ENCODE results near the gene HASPIN.
"Not testable (repeated sequence)": the region's sequence is repeated elsewhere in the genome, so short reads cannot be mapped to it uniquely, and the experiment has no call there.

HASPIN gene

DNA sequence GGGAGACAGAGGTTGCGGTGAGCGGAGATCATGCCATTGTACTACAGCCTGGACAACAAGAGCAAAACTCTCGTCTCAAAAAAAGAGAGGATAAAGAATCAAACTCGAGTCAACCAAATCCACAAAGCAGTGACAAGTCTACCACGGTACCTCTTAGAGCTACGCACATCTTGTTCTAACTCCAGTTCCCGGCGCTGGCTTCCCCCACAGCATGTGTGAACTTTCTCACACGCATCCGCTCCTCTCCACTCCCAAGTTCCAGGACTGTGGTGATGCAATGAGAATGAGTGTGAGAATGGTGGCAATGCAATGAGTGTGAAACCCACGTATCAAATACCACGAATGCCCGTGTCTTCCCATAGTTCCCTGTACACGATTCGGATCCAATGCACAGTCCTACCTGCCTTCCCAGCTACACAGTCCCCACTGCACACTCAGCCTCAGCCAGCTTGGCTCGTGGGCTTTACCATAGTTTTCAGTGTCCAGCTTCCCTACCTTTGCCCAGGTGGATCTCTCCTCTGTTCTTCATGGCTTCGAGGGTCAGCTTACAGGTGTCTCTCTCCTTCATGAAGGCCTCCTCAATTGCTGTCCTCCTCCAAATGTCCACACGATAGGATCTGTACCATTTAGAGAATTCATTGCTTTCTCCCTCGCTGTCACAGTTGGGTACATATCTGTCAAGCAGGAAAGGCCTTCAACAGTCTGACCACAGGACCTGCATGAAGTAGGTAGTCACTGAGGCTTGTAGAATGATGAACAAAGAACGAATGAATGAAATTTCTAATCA, 18.6 kb upstream of the HASPIN start:
- peaks cover 6% of the 10 kb centered on the region for H3K36me3 Mint-ChIP-seq (ENCODE audit: insufficient read depth)
- no peak for ATAC-seq (replicated peaks)
- H3K4me3 Mint-ChIP-seq: no peak overlapping the region
- H3K9me3 Mint-ChIP-seq: no peaks in the 10 kb centered on the region
- DNase-seq: no peak
- no peaks in the 10 kb centered on the region for H3K27me3 Mint-ChIP-seq
- peak overlapping the region in 1 of 2 donors; percentile 67 for H3K27ac Mint-ChIP-seq
- peaks cover 3 to 9% of the 10 kb centered on the region in 2 donors for H3K4me1 Mint-ChIP-seq (ENCODE audit: low read depth in 2 of 2)

DNA sequence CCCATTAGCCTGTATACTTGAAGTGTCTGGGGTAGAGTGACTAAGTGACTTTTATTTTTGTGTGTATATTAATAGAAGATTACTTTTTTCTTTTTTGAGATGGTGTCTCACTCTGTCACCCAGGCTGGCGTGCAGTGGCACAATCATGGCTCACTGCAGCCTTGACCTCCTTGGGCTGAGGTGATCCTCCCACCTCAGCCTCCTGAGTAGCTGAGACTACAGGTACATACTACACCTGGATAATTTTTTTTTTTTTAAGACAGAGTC, 18.1 kb upstream of the HASPIN start:
- not testable (repeated sequence) for H3K9me3 Mint-ChIP-seq; ATAC-seq (replicated peaks); DNase-seq; H3K27ac Mint-ChIP-seq; H3K36me3 Mint-ChIP-seq (ENCODE audit: insufficient read depth); H3K4me1 Mint-ChIP-seq (ENCODE audit: low read depth in 2 of 2); H3K4me3 Mint-ChIP-seq; H3K27me3 Mint-ChIP-seq

DNA sequence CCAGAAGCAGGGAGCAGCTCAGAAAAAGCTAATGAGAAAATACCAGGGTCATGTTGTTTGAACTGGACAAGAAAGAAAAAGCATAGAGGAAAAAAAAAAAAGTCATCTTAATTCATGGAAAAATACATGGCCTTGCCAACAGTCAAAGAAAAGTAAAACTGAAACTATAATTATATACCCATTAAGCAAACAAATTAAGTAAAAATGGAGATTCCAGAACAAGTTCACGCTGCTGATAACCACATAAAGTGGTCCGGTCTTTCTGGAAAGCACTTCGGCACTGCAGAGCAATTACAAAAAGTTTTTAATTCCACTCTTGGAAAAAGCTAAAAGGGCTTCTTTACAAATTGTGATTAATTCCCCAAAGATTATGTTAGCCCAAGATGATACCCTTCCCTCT, 15.3 kb upstream of the HASPIN start:
- Mint-ChIP-seq H3K27ac (no peak overlapping the region), H3K4me1 (ENCODE audit: low read depth in 2 of 2) (peaks cover 24 to 26% of the 10 kb centered on the region in 2 donors)

DNA sequence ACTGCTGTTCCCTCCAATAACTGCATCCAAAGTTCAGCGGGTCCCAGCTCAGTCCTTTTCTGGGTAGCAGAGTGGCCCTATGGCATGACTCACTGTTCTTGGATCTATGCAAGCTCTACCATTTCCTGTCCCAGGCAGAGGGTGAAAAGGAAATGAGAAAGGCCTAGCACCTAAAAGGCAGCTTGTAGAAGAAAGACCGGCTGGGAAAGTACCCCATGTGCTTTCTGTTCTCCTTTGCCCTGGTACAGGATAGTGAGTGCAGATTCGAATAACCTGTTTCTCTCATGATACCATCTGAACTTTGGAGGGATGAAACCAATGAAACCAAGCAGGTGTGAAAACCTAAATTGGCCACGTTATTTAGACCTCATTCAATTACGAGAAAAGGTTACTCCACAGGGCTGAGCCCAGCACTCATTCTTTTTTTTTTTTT, 12.7 kb upstream of the HASPIN start:
- Mint-ChIP-seq H3K9me3 (no peaks in the 10 kb centered on the region), H3K27ac (peak overlapping the region; percentile 62 to 75), H3K4me1 (ENCODE audit: low read depth in 2 of 2) (peaks cover 28 to 29% of the 10 kb centered on the region in 2 donors), H3K36me3 (ENCODE audit: insufficient read depth) (peaks cover 25% of the 10 kb centered on the region), H3K4me3 (peak overlapping the region; percentile 60 to 64), H3K27me3 (no peaks in the 10 kb centered on the region)
- ATAC-seq (replicated peaks) (peak; percentile 94), DNase-seq (peak; percentile 65 to 72 (median 70))

More for the DNA sequence above, 15.3 kb upstream of the HASPIN start:
- no peak for DNase-seq
- Mint-ChIP-seq H3K9me3 (no peaks in the 10 kb centered on the region), H3K4me3 (no peak overlapping the region), H3K27me3 (no peaks in the 10 kb centered on the region), H3K36me3 (ENCODE audit: insufficient read depth) (peaks cover 11% of the 10 kb centered on the region)
- ATAC-seq (replicated peaks): no peak

DNA sequence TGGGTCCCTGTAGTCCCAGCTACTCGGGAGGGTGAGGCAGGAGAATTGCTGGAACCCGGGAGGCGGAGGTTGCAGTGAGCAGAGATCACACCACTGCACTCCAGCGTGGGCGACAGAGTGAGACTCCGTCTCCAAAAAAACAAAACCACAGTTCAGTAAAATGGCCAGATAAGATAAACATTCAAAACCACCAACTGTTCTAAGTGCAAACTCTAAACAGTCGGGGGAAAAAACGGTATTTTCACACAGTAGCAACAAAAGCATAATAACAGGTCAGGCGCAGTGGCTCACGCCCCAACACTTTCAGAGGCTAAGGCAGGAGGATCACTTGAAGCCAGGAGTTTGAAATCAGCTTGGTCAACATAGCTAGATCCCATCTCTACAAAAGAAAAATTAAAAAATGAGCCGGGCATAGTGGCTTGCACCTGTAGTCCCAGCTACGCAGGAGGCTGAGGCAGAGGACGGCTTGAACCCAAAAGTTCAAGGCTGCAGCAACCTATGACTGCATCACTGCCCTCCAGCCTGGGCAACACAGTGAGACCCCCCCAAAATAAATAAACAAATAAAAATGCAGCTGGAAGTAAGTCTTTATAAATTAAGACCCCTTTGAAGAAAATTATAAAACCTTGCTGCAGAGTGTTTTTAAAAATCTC, 10.8 kb upstream of the HASPIN start:
- no peaks in the 10 kb centered on the region for H3K27me3 Mint-ChIP-seq
- peak overlapping the region; percentile 62 to 75 for H3K27ac Mint-ChIP-seq
- peak; percentile 5 for ATAC-seq (replicated peaks)
- H3K9me3 Mint-ChIP-seq: no peaks in the 10 kb centered on the region
- H3K4me1 Mint-ChIP-seq (ENCODE audit: low read depth in 2 of 2): peaks cover 31 to 34% of the 10 kb centered on the region in 2 donors
- peaks cover 38% of the 10 kb centered on the region for H3K36me3 Mint-ChIP-seq (ENCODE audit: insufficient read depth)
- DNase-seq: peak in 1 of 3 experiments; percentile 21
- H3K4me3 Mint-ChIP-seq: peak overlapping the region; percentile 59 to 71

DNA sequence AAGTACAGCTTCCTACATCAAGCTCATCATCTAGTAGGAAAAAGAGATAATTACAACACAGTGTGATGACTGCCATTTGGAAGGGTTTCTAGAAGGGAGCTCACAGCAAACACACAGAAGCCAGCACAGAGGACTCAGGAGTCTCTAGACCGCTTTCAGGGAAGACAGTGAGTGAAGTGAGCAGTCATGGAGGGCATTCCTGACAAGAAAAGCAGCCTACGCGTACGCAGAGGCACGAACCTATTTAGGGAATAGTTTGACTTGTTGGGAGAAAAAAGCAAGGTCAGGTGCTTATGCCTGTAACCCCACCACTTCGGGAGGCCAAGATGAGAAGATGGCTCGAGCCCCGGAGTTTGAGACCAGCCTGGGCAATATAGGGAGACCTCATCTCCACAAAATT, 8.4 kb upstream of the HASPIN start:
- ATAC-seq (replicated peaks) (no peak), DNase-seq (no peak)
- Mint-ChIP-seq H3K9me3 (no peaks in the 10 kb centered on the region), H3K27ac (no peak overlapping the region), H3K36me3 (ENCODE audit: insufficient read depth) (peaks cover 56% of the 10 kb centered on the region), H3K4me3 (peak overlapping the region in 1 of 2 donors; percentile 18), H3K27me3 (no peaks in the 10 kb centered on the region), H3K4me1 (ENCODE audit: low read depth in 2 of 2) (peaks cover 29 to 32% of the 10 kb centered on the region in 2 donors)

DNA sequence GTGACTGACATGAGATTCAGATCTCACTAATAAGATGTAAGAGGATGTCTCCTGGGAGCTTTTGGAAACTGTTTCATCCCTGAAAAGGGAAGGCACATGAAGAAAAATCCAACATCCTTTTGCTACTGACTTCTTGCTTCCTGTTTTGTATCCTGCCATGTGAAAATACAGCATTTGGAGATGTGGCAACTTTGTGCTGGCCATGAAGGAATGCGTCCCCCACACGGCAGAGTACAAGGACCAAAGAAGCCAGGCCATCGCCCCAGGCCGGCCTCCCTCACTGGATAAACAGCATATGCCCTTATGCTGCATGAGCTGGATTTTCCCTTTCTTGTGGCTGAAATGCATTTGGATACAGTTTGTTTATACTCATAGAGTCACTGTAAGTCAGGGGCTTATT, 5.5 kb upstream of the HASPIN start:
- peaks cover 70% of the 10 kb centered on the region for H3K36me3 Mint-ChIP-seq (ENCODE audit: insufficient read depth)
- peaks cover 22 to 33% of the 10 kb centered on the region in 2 donors for H3K4me1 Mint-ChIP-seq (ENCODE audit: low read depth in 2 of 2)
- ATAC-seq (replicated peaks) (no peak), DNase-seq (no peak)
- no peak overlapping the region for H3K27ac Mint-ChIP-seq
- no peaks in the 10 kb centered on the region for H3K9me3 Mint-ChIP-seq
- H3K4me3 Mint-ChIP-seq: no peak overlapping the region
- H3K27me3 Mint-ChIP-seq: no peaks in the 10 kb centered on the region

DNA sequence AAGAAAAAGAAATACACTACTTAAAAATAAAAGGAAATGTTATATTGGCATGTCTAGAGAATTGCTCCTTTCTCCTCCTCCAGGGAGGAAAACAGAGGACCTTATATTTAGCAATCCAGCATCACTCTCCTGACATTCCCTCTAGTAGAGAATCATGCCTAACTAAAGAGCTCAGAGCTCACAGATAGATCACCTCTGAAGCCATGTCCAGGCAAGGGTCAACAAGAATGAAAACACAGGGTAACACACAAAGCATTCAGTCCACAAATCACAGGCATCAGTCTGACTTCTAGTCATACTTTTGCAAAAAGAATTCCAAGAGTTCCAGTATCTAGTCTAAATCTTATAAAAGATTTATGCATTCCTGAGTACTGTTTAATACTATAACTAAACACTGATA, 4.4 kb upstream of the HASPIN start:
- H3K4me3 Mint-ChIP-seq: no peak overlapping the region
- H3K36me3 Mint-ChIP-seq (ENCODE audit: insufficient read depth): peaks cover 73% of the 10 kb centered on the region
- H3K27ac Mint-ChIP-seq: no peak overlapping the region
- H3K27me3 Mint-ChIP-seq: no peaks in the 10 kb centered on the region
- DNase-seq (no peak), ATAC-seq (replicated peaks) (no peak)
- H3K4me1 Mint-ChIP-seq (ENCODE audit: low read depth in 2 of 2): peaks cover 20 to 31% of the 10 kb centered on the region in 2 donors
- H3K9me3 Mint-ChIP-seq: no peaks in the 10 kb centered on the region

DNA sequence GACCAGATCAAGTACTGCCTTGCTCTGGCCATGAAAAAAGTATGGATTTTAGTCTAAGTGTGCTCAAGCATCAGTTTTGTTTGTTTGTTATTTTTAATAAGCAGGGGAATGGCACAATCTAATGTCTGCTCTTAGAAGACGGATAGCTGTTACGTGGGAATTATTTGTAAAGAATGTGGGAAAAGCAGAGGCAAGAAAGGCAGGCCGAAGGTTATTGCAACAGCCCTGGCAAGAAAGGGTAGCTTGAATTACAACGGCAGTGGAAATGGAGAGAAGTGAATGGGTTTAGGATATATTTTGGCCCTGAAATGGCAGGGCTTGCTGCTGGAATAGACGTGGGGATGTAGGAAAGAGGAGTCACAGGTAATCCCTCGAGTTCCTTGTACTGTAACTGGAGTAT, 987 bp upstream of the HASPIN start:
- DNase-seq (no peak), ATAC-seq (replicated peaks) (no peak)
- H3K36me3 Mint-ChIP-seq (ENCODE audit: insufficient read depth): peaks cover 49% of the 10 kb centered on the region
- peaks cover 20 to 25% of the 10 kb centered on the region in 2 donors for H3K4me1 Mint-ChIP-seq (ENCODE audit: low read depth in 2 of 2)
- peak overlapping the region; percentile 69 to 87 for H3K4me3 Mint-ChIP-seq
- no peaks in the 10 kb centered on the region for H3K27me3 Mint-ChIP-seq
- no peaks in the 10 kb centered on the region for H3K9me3 Mint-ChIP-seq
- H3K27ac Mint-ChIP-seq: peak overlapping the region; percentile 53 to 70

DNA sequence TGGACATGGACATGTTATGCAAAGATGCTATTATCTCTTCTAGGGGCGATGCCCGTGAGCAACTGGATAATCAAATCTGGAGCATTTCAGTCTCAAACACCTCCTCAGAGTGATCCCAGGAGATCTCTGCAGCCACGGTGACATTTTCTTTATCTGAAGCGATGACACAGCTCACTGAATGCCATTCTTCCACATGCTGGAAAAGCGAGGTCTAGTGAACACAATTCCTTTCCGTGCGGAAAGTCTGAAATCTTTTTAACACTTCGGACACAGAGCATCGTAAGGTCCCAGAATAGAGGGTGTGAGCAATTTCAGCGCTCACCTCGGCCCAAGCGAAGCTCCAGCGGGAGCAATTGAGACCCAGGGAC, 531 bp upstream of the HASPIN start:
- Mint-ChIP-seq H3K4me3 (peak overlapping the region; percentile 69 to 87), H3K27ac (peak overlapping the region; percentile 53 to 70), H3K27me3 (no peaks in the 10 kb centered on the region), H3K9me3 (no peaks in the 10 kb centered on the region), H3K4me1 (ENCODE audit: low read depth in 2 of 2) (peaks cover 18 to 24% of the 10 kb centered on the region in 2 donors), H3K36me3 (ENCODE audit: insufficient read depth) (peaks cover 44% of the 10 kb centered on the region)
- DNase-seq (no peak), ATAC-seq (replicated peaks) (no peak)

DNA sequence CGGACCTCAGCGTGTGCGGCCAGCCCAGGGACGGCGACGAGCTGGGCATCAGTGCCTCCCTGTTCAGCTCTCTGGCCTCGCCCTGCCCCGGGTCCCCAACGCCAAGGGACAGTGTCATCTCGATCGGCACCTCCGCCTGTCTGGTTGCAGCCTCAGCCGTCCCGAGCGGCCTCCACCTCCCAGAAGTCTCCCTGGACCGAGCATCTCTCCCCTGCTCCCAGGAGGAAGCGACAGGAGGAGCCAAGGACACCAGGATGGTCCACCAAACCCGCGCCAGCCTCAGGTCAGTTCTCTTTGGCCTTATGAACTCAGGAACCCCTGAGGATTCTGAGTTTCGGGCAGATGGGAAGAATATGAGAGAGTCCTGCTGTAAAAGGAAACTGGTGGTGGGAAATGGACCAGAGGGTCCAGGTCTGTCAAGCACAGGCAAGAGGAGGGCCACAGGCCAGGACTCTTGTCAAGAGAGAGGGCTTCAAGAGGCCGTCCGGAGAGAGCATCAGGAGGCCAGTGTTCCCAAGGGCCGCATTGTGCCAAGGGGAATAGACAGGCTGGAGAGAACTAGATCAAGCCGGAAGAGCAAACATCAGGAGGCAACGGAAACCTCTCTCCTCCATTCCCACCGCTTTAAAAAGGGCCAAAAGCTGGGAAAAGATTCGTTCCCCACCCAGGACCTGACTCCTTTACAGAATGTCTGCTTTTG, 825 bp downstream of the HASPIN start:
- ATAC-seq (replicated peaks) (no peak), DNase-seq (no peak)
- no peaks in the 10 kb centered on the region for H3K27me3 Mint-ChIP-seq
- no peak overlapping the region for H3K27ac Mint-ChIP-seq
- peaks cover 18 to 24% of the 10 kb centered on the region in 2 donors for H3K4me1 Mint-ChIP-seq (ENCODE audit: low read depth in 2 of 2)
- H3K36me3 Mint-ChIP-seq (ENCODE audit: insufficient read depth): peaks cover 35% of the 10 kb centered on the region
- H3K9me3 Mint-ChIP-seq: no peaks in the 10 kb centered on the region
- peak overlapping the region; percentile 69 to 87 for H3K4me3 Mint-ChIP-seq

DNA sequence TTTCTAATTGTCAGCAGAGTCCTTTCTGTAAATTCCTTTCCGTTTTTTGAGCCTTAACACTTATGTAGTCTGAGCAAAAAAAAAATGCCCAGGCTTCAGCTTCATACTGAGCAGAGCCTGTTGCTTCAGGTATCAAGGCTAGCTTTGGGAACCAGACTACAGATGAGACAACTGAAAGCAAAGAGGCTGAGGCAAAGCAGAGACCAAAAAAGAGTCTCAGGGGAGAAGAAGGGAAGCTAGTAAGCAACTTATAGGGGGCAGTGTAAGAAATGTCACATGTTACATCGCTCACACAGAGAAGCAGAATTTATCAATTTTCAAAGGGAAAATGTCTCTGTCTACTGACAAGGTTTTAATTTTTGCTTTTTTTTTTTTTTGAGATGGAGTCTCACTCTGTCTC, 3.3 kb downstream of the HASPIN start:
- Mint-ChIP-seq H3K9me3 (no peaks in the 10 kb centered on the region), H3K27ac (no peak overlapping the region), H3K36me3 (ENCODE audit: insufficient read depth) (peaks cover 23% of the 10 kb centered on the region), H3K4me1 (ENCODE audit: low read depth in 2 of 2) (peaks cover 12 to 16% of the 10 kb centered on the region in 2 donors), H3K27me3 (no peaks in the 10 kb centered on the region), H3K4me3 (no peak overlapping the region)
- DNase-seq (no peak), ATAC-seq (replicated peaks) (no peak)

DNA sequence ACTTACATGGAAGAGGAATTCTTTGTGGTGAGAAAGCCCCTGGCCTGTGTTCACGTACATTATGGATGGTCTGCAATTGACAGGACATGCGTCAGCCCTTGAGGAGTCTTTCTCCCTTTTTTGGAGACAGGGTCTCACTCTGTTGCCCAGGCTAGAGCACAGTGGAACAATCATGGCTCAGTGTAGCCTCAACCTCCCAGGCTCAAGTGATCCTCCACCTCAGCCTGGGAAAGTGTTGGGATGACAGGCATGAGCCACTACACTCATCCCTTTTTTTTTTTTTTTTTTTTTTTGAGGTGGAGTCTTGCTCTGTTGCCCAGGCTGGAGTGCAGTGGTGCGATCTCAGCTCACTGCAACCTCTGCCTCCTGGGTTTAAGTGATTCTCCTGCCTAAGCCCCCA, 4.4 kb downstream of the HASPIN start:
- not testable (repeated sequence) for ATAC-seq (replicated peaks); H3K4me1 Mint-ChIP-seq (ENCODE audit: low read depth in 2 of 2); DNase-seq; H3K4me3 Mint-ChIP-seq; H3K9me3 Mint-ChIP-seq; H3K27me3 Mint-ChIP-seq; H3K27ac Mint-ChIP-seq
- H3K36me3 Mint-ChIP-seq (ENCODE audit: insufficient read depth): peaks cover 19% of the 10 kb centered on the region

DNA sequence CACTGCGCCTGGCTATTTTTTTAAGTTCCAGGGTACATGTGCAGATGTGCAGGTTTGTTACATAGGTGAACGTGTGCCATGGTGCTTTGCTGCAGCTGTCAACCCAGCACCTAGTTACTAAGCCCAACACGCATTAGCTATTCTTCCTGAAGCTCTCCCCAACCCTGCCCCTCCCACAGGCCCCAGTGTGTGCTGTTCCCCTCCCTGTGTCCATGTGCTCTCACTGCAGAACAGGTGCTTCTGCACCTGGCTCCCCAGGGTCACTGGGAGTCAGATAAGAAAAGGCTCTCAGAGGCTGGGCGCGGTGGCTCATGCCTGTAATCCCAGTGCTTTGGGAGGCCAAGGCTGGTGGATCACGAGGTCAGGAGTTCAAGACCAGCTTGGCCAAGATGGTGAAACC, 6.2 kb downstream of the HASPIN start:
- ATAC-seq (replicated peaks) (no peak), DNase-seq (no peak)
- H3K4me1 Mint-ChIP-seq (ENCODE audit: low read depth in 2 of 2): peaks cover 0 to 2% of the 10 kb centered on the region in 2 donors
- no peaks in the 10 kb centered on the region for H3K27me3 Mint-ChIP-seq
- H3K9me3 Mint-ChIP-seq: no peaks in the 10 kb centered on the region
- no peak overlapping the region for H3K27ac Mint-ChIP-seq
- no peak overlapping the region for H3K4me3 Mint-ChIP-seq
- H3K36me3 Mint-ChIP-seq (ENCODE audit: insufficient read depth): peaks cover 10% of the 10 kb centered on the region
